Measurements from ENCODE around the gene RESF1. TPM values are rescaled to one million over a fixed set of nuclear protein-coding genes. Genes with fewer than 3 reads are reported as not detected.

Gene RESF1
- total RNA-seq, 1 experiment from 2014 or later = 91.4 TPM

- POLR2A ChIA-PET = no interaction called here
These were observed 11.0 kb downstream of the RESF1 start for GRCh38 chr12:31970199-31970598.

More at GRCh38 chr12:31970199-31970598, 11.0 kb downstream of the RESF1 start:
- TF ChIP-seq NFATC4 (CRISPR knock-in tag; IDR thresholded peaks at IDR 0.05) (no peak), E2F5 (CRISPR knock-in tag; IDR thresholded peaks at IDR 0.05) (no peak), SP1 (CRISPR knock-in tag; conservative IDR thresholded peaks at IDR 0.05) (no peak), NFE2L1 (CRISPR knock-in tag; IDR thresholded peaks at IDR 0.05) (no peak), ZNF232 (CRISPR knock-in tag; IDR thresholded peaks at IDR 0.05) (no peak), IRF2 (CRISPR knock-in tag; IDR thresholded peaks at IDR 0.05; ENCODE audit: borderline replicate concordance, low read depth) (no peak), TEAD4 (CRISPR knock-in tag; IDR thresholded peaks at IDR 0.05) (no peak), ZNF425 (CRISPR knock-in tag; conservative IDR thresholded peaks at IDR 0.05) (no peak), OVOL2 (CRISPR knock-in tag; IDR thresholded peaks at IDR 0.05; ENCODE audit: borderline replicate concordance) (no peak), GTF2I (CRISPR knock-in tag; conservative IDR thresholded peaks at IDR 0.05) (no peak), RORB (CRISPR knock-in tag; IDR thresholded peaks at IDR 0.05) (no peak), MYBL2 (CRISPR knock-in tag; IDR thresholded peaks at IDR 0.05) (no peak), AR (CRISPR knock-in tag; IDR thresholded peaks at IDR 0.05) (no peak), TEAD1 (CRISPR knock-in tag; IDR thresholded peaks at IDR 0.05) (no peak), ZNF281 (CRISPR knock-in tag; IDR thresholded peaks at IDR 0.05) (no peak), PRDM15 (CRISPR knock-in tag; IDR thresholded peaks at IDR 0.05) (no peak)
- H3K27me3 Mint-ChIP-seq (ENCODE audit: low read depth) = no peaks in the 10 kb centered on the region
- H3K27ac Mint-ChIP-seq = peak overlapping the region; percentile 83
- H3K36me3 Mint-ChIP-seq = peaks cover 64% of the 10 kb centered on the region
- peaks cover 48% of the 10 kb centered on the region for H3K4me1 Mint-ChIP-seq
- CTCF ChIA-PET = no interaction called here
- no peak for ATAC-seq
- DNase-seq (ENCODE audit: low spot score) = no peak
- no peak overlapping the region for H3K4me3 Mint-ChIP-seq
- peaks cover 12% of the 10 kb centered on the region for H3K9me3 Mint-ChIP-seq
